ENCODE results near the gene PRPF19. TPM values are rescaled to one million over a fixed set of nuclear protein-coding genes. Genes with fewer than 3 reads are reported as not detected.

Gene PRPF19
- total RNA-seq, 1 donor from 2014 or later = 59.8 TPM

DNA sequence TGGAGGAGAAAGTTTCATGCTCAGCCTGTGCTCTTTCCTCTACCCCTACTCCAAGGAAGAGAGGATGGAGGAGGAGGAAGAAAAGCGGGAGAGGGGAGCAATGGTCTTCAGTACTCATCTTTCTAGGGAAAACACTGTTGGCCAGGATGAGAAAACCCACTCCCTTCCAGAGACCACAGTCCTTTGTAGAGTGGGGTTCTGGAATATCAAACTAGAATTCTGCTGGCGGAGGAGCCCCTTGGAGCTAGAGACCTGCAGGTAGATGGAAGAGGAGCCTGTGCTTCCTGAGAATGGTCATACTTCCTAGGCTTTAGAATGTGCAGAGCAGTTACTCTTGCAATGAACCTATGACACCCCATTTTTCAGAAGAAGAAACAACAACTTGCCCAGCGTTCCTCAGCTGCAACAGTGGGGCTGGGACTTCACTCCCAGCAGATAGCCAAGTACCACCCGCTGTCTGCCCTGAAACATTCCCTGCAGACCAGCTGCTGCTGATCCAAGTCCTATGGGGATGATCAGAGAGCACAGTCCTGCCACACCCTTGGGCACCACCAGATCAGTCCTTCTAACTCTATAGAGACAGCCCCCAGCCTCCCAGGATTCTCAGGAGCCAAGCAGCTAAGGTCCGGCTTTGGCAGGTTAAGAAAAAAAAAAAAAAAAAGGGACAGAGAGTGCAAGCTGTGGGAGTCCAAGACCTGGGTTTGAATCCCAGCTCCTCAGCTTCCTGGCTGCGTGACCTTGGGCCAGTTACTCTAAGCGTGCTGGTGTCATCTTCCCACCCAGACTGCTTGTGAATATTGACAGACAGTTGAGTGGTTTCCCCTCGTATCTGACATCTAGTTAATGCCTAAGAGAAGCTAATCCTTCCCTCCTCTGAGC is 51.3 kb downstream of the PRPF19 start:
- TF ChIP-seq, protein P1, sequence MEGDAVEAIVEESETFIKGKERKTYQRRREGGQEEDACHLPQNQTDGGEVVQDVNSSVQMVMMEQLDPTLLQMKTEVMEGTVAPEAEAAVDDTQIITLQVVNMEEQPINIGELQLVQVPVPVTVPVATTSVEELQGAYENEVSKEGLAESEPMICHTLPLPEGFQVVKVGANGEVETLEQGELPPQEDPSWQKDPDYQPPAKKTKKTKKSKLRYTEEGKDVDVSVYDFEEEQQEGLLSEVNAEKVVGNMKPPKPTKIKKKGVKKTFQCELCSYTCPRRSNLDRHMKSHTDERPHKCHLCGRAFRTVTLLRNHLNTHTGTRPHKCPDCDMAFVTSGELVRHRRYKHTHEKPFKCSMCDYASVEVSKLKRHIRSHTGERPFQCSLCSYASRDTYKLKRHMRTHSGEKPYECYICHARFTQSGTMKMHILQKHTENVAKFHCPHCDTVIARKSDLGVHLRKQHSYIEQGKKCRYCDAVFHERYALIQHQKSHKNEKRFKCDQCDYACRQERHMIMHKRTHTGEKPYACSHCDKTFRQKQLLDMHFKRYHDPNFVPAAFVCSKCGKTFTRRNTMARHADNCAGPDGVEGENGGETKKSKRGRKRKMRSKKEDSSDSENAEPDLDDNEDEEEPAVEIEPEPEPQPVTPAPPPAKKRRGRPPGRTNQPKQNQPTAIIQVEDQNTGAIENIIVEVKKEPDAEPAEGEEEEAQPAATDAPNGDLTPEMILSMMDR (IDR thresholded peaks at IDR 0.05) = no peak
- H3K9me3 ChIP-seq = no peaks in the 10 kb centered on the region
- H3K4me3 ChIP-seq = no peak overlapping the region
- DNase-seq = no peak
- intact Hi-C loops (cut with DNase I) = no loop called here
- peaks cover 18% of the 10 kb centered on the region for H3K36me3 ChIP-seq
- no peaks in the 10 kb centered on the region for H3K27me3 ChIP-seq
- ATAC-seq = no peak
- H3K4me1 ChIP-seq = no peaks in the 10 kb centered on the region
- H3K27ac ChIP-seq = no peak overlapping the region

DNA sequence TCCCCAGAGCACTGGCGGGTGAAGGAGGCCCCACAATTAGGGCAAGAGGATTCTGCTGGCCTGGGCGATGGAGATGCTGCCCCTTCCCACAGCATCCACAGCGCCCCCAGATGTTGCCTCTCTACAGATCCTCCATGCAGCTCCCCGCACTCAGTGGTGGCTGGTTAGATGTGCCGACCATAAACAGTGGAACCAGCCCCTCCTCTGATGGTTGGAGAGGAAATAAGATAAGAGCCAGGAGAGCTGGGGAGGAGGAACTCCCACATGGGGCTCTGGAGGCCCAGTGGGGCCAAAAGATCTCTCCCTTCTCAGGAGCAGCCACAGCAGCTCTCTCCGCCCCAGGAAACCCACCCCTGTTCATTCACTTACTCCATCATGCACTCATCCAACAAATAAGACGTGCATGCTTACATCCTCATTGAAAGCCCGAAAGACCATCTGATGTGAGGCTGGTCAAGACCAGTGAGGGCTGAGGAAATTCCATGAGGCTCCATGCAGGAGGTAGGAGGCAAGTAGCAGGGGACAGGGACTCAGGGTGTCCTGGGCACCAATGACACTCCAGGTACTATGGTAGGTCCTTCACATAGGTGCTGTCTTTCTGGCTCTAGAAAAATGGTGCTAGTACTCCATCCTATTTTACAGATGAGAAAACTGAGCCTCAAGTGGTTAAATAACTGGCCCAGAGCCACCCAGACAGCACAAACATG is 52.1 kb downstream of the PRPF19 start:
- H3K9me3 ChIP-seq = no peaks in the 10 kb centered on the region
- H3K4me1 ChIP-seq = no peaks in the 10 kb centered on the region
- H3K27ac ChIP-seq = no peak overlapping the region
- H3K36me3 ChIP-seq = peaks cover 26% of the 10 kb centered on the region
- no peaks in the 10 kb centered on the region for H3K27me3 ChIP-seq
- ATAC-seq (no peak), DNase-seq (no peak)
- TF ChIP-seq, protein P1 (IDR thresholded peaks at IDR 0.05) = no peak
- intact Hi-C loops (cut with DNase I) = no loop called here
- H3K4me3 ChIP-seq = no peak overlapping the region

DNA sequence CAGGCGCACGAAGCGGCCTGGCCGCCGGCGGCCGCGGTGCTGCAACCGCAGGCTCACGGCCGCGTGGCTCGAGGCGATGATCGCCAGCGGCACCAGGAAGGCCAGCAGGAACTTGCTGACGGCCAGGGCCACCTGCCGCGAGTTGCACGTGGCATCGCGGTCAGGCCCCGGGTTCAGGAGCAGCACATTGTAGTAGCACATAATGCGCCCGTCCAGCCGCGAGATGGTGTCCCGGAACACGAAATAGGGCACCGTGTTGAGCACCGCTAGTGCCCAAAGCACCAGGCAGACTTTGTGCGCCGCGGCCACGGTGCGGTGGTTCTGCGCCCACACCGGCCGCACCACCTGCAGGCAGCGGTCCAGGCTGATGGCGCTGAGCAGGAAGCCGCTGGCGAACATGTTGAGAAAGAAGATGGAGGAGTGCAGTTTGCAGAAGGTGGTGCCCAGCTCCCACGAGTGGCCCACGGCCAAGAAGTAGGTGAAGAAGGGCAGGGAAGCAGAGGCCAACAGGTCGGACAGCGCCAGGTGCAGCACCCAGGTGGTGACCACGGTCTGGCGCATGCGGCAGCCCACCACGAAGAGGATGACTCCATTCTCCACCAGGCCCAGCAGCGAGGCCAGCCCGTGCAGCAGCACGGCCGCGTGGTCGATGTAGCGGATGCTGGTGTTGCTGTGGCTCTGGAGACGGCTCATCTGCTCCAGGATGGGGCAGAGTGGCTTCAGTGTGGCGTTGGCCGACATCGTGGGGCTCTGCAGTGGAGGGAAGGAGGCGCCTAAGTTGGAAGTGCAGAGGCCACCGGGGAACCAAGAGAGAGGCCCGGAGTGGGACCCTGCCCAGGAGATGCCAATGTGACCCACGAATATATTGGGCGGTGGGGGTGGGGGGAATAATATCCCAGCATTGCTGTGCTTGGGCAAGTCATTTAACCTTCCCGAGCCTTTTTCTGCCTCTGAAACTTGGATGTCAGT is 53.1 kb downstream of the PRPF19 start:
- ATAC-seq (no peak), DNase-seq (no peak)
- no peak overlapping the region for H3K4me3 ChIP-seq
- H3K9me3 ChIP-seq = no peaks in the 10 kb centered on the region
- no peaks in the 10 kb centered on the region for H3K27me3 ChIP-seq
- intact Hi-C loops (cut with DNase I) = no loop called here
- H3K27ac ChIP-seq = no peak overlapping the region
- TF ChIP-seq, protein P1 (IDR thresholded peaks at IDR 0.05) = no peak
- no peaks in the 10 kb centered on the region for H3K4me1 ChIP-seq
- H3K36me3 ChIP-seq = peaks cover 33% of the 10 kb centered on the region

DNA sequence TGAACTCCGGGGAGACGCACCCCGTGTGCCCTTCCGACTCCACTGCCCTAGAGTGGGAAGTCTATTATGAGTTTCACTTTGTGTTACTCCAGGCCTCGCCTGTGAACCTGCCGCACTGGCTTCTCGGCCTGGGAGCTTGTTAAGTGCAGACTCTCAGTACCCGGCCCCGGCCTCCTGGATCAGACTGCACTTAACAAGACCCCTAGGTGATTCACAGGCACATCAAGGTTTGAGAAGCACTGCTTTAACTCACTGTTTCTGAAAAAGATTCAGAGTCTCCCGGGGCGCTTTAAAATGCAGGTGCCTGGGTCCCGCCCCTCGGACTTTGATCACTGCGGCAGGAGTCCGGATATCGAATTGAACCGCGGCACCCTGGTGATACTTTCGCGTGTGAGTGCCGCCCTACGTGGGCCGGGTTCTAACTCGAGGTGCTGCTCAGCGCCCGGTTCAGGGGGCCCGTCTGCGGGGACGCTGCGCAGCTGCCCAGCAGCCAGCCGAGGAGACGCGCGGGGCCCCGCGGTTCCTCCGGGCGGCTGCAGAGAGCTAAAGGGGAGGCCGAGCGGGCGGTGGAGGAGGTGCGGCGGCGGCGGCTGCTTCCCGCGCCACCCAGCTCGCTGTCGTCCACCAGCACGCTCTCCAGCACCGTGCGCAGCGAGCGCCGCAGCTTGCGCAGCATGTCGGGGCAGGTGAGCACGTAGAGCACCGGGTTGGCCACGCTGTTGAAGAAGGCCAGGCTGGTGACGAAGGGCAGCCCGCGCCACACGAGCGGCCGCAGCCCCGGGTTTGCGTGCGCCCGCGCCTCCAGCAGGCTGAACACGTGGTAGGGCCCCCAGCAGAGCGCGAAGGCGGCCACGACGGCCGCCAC is 54.0 kb downstream of the PRPF19 start:
- H3K27ac ChIP-seq = no peak overlapping the region
- intact Hi-C loops (cut with DNase I) = no loop called here
- no peaks in the 10 kb centered on the region for H3K9me3 ChIP-seq
- TF ChIP-seq, protein P1 (IDR thresholded peaks at IDR 0.05) = no peak
- H3K4me3 ChIP-seq = no peak overlapping the region
- no peak for DNase-seq
- no peak for ATAC-seq
- peaks cover 40% of the 10 kb centered on the region for H3K36me3 ChIP-seq
- no peaks in the 10 kb centered on the region for H3K27me3 ChIP-seq
- no peaks in the 10 kb centered on the region for H3K4me1 ChIP-seq
